HEK293 (cell line): ENCODE measurements around the gene CHD2.

Experiments used
- CTCF ChIA-PET: fragments of 350-600 bp; formaldehyde crosslinking; extraction: SDS; loops from one replicate; lab custom pipeline; 2021; ENCODE audit warnings: antibody characterized with exemption; lab: Yijun Ruan, JAX
- POLR2A ChIA-PET: fragments of 300-600 bp; formaldehyde crosslinking; extraction: SDS; loops from one replicate; lab custom pipeline; 2020; ENCODE audit warnings: antibody characterized with exemption, inconsistent platforms; lab: Yijun Ruan, JAX
- H3K27ac ChIP-seq: fragments of 200-500 bp; sonication (Bioruptor generic); 2 replicates; pipeline ENCODE4 v1.5.1; 2014; ENCODE audit warnings: low read depth, low read length, control low read depth, inconsistent platforms; ENCODE audit errors: extremely low read depth
- H3K36me3 ChIP-seq, 2 experiments: fragments of 200-500 bp in 1 of 2; sonication (Bioruptor generic) in 1 of 2; 1 replicate in 1 of 2; 2 replicates in 1 of 2; pipeline ENCODE4 v1.5.1; 2014 to 2017; ENCODE audit warnings: inconsistent platforms in 2 of 2, low read length in 2 of 2; ENCODE audit not compliant: control insufficient read depth in 2 of 2, insufficient read depth in 1 of 2
- H3K4me1 ChIP-seq: fragments of 200-500 bp; sonication (Bioruptor generic); 2 replicates; pipeline ENCODE4 v1.5.1; 2014; ENCODE audit warnings: mild to moderate bottlenecking, low read length, inconsistent platforms; ENCODE audit not compliant: control insufficient read depth, insufficient read depth
- H3K4me3 ChIP-seq: 2 replicates; pipeline ENCODE4 v1.5.1; 2011; ENCODE audit warnings: low read depth, mild to moderate bottlenecking, control low read depth, low read length, moderate library complexity
- H3K9me3 ChIP-seq: fragments of 200-500 bp; sonication (Bioruptor generic); 2 replicates; pipeline ENCODE4 v1.5.1; 2014; ENCODE audit warnings: low read depth, low read length, inconsistent platforms; ENCODE audit not compliant: control insufficient read depth, insufficient read depth
- FEZF1 ChIP-seq: fragments of 450-650 bp; formaldehyde crosslinking; IDR thresholded peaks from 2 replicates; pipeline ENCODE4 v1.5.1; 2016; ENCODE audit warnings: missing biosample characterization, missing genetic modification characterization
- GFI1B ChIP-seq: fragments of 450-650 bp; formaldehyde crosslinking; IDR thresholded peaks from 2 replicates; pipeline ENCODE4 v1.5.1; 2016; ENCODE audit warnings: missing biosample characterization, missing genetic modification characterization
- HOXC10 ChIP-seq: sonication (generic); formaldehyde crosslinking; IDR thresholded peaks from 2 replicates; pipeline ENCODE4 v1.8.1; 2023; ENCODE audit warnings: mild to moderate bottlenecking, missing genetic modification reagents
- MYNN ChIP-seq: fragments of 450-650 bp; formaldehyde crosslinking; IDR thresholded peaks from 2 replicates; pipeline ENCODE4 v1.5.1; 2016; ENCODE audit warnings: missing biosample characterization, missing genetic modification characterization, borderline replicate concordance
- PRDM6 ChIP-seq: fragments of 450-650 bp; formaldehyde crosslinking; IDR thresholded peaks from 2 replicates; pipeline ENCODE4 v1.5.1; 2017; ENCODE audit warnings: missing biosample characterization, missing genetic modification characterization
- SCRT2 ChIP-seq: fragments of 450-650 bp; formaldehyde crosslinking; IDR thresholded peaks from 2 replicates; pipeline ENCODE4 v1.5.1; 2016; ENCODE audit warnings: missing biosample characterization, missing genetic modification characterization
- TCF7L2 ChIP-seq: IDR thresholded peaks from 2 replicates; pipeline ENCODE4 v1.6.1; 2011; ENCODE audit warnings: low read depth, mild to moderate bottlenecking, inconsistent platforms, low read length, moderate library complexity, borderline replicate concordance
- TRIM28 ChIP-seq: IDR thresholded peaks from 2 replicates; pipeline ENCODE4 v1.6.1; 2011; ENCODE audit warnings: low read length, control low read depth, borderline replicate concordance
- ZBTB17 ChIP-seq: fragments of 450-650 bp; formaldehyde crosslinking; IDR thresholded peaks from 2 replicates; pipeline ENCODE4 v1.5.1; 2016; ENCODE audit warnings: missing biosample characterization, missing genetic modification characterization
- ZBTB20 ChIP-seq: fragments of 450-650 bp; formaldehyde crosslinking; IDR thresholded peaks from 2 replicates; pipeline ENCODE4 v1.5.1; 2016; ENCODE audit warnings: missing biosample characterization, missing genetic modification characterization
- ZNF112 ChIP-seq: fragments of 450-650 bp; formaldehyde crosslinking; IDR thresholded peaks from 2 replicates; pipeline ENCODE4 v1.5.0; 2017; ENCODE audit warnings: missing biosample characterization, missing genetic modification characterization
- ZNF302 ChIP-seq: fragments of 450-650 bp; formaldehyde crosslinking; IDR thresholded peaks from 2 replicates; pipeline ENCODE4 v1.5.1; 2016; ENCODE audit warnings: missing biosample characterization, missing genetic modification characterization, low read depth
- ZNF350 ChIP-seq: fragments of 450-650 bp; formaldehyde crosslinking; IDR thresholded peaks from 2 replicates; pipeline ENCODE4 v1.5.0; 2017; ENCODE audit warnings: missing biosample characterization, mild to moderate bottlenecking, missing genetic modification characterization
- ZNF664 ChIP-seq: fragments of 450-650 bp; formaldehyde crosslinking; IDR thresholded peaks from 2 replicates; pipeline ENCODE4 v1.5.1; 2016; ENCODE audit warnings: missing biosample characterization, missing genetic modification characterization
- ZNF837 ChIP-seq: fragments of 450-650 bp; formaldehyde crosslinking; IDR thresholded peaks from 2 replicates; pipeline ENCODE4 v1.5.1; 2016; ENCODE audit warnings: missing biosample characterization, missing genetic modification characterization
- TF ChIP-seq, protein P1 (sequence below): fragments of 450-650 bp; formaldehyde crosslinking; IDR thresholded peaks from 2 replicates; pipeline ENCODE4 v1.5.1; 2016; ENCODE audit warnings: missing biosample characterization, missing genetic modification characterization

CHD2 gene

DNA sequence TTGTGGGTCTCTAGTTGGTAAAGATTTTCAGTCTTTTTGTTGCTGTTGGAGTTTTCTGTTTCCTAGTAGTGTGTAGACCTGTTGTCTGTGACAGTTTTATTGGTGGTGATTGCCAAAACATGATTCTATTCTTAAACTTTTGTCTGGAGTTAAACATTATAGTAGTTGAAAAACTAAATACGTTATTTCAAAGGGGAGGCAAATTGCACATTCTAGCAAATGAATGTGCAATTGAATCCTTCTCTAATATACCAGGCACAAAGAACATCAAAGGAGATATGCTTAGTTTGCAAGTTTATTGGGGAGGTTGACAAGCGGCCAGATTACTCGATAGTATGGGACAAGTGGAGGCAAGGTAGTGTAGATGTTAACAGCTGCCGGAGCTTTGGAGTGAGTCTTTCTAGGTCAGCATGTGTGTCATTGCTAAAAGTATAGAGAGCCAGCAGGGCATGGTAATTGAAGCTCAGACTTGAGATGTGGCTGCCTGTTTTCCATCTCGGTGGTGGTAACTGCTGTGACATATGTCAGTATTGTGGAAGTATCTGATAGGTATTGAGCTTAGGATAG lies 20.6 kb downstream of the CHD2 start:
- POLR2A ChIA-PET = interaction anchor here (0.6 to 2.0 kb wide), 3 partner anchors 38 to 1993 kb away, joined by 5 to 9 read pairs (median 7); no protein-coding TSS in a partner anchor
- TF ChIP-seq TCF7L2 (peak; percentile 35; the same call in 1 of the 2 replicates), PRDM6 (peak; percentile 59), FEZF1 (tag by site-specific recombination) (0 out of 2 replicates have a peak, but pooled peaks have one; percentile 12), ZNF112 (tag by site-specific recombination) (no peak), ZBTB17 (tag by site-specific recombination) (peak; percentile 44; the same call in 1 of the 2 replicates), ZNF664 (peak; percentile 92), ZNF302 (tag by site-specific recombination) (no peak), TRIM28 (0 out of 2 replicates have a peak, but pooled peaks have one; percentile 49)
- peaks cover 28% of the 10 kb centered on the region for H3K4me1 ChIP-seq
- H3K36me3 ChIP-seq = peaks cover 20 to 28% of the 10 kb centered on the region in 2 experiments
- no peak overlapping the region for H3K4me3 ChIP-seq
- H3K27ac ChIP-seq = no peak overlapping the region
- no peaks in the 10 kb centered on the region for H3K9me3 ChIP-seq
- CTCF ChIA-PET = interaction anchor here (0.6 to 8.1 kb wide), 5 partner anchors 8 to 1199 kb away, joined by 3 to 86 read pairs (median 4); no protein-coding TSS in a partner anchor

DNA sequence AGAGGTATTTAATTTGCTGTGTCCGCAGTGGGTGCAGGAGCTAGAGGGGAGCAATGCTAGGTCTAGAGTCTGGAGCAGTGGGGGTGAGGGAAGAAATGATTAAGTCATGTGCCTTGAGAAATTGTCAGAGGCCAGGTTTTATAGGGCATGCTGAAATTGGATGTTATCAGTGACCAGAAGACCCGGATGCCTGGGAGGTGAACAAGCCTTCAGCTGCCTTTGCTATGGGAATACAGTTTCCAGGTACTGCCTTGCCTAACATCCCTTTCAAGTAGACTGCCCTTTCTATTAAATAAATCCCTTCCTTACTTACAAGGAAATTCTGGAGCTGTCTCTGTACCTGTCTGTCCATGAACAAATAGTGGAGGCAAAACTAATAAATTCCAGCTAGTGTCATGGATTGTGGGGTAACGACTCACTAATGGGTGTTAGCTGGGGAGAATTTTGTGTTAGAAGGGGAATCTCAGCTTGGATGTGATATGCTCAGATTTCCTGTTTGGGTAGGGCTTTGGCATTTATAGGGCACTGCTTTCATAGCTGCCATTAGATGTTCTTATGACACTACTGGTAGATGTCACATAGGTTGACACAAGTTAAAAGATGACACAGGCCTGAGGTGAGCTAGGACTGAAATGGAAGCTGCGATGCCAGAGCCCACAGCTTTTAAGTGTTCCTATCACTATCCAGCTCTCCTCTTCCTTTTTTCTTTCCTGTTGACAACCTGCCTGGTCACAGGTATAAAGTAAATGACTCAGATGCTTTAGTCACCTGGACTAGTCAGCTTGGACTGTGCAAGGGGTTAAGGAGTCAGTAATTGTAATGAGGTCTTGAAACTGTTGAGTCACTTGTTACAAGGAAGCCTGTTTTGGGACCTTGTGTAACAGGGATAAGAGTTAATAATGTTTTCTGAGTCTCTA lies 21.3 kb downstream of the CHD2 start:
- ChIA-PET CTCF (interaction anchor here (0.6 to 8.1 kb wide), 8 partner anchors 11 to 1252 kb away, joined by 3 to 86 read pairs (median 4); no protein-coding TSS in a partner anchor), POLR2A (interaction anchor here (1.0 to 2.0 kb wide), 5 partner anchors 18 to 120 kb away, joined by 3 to 9 read pairs (median 5); no protein-coding TSS in a partner anchor)
- no peaks in the 10 kb centered on the region for H3K9me3 ChIP-seq
- H3K4me1 ChIP-seq = peaks cover 28% of the 10 kb centered on the region
- TF ChIP-seq HOXC10 (CRISPR knock-in tag) (no peak), SCRT2 (peak; percentile 64), GFI1B (0 out of 2 replicates have a peak, but pooled peaks have one; percentile 22)
- no peak overlapping the region for H3K4me3 ChIP-seq
- H3K27ac ChIP-seq = no peak overlapping the region
- H3K36me3 ChIP-seq = peaks cover 28 to 33% of the 10 kb centered on the region in 2 experiments

DNA sequence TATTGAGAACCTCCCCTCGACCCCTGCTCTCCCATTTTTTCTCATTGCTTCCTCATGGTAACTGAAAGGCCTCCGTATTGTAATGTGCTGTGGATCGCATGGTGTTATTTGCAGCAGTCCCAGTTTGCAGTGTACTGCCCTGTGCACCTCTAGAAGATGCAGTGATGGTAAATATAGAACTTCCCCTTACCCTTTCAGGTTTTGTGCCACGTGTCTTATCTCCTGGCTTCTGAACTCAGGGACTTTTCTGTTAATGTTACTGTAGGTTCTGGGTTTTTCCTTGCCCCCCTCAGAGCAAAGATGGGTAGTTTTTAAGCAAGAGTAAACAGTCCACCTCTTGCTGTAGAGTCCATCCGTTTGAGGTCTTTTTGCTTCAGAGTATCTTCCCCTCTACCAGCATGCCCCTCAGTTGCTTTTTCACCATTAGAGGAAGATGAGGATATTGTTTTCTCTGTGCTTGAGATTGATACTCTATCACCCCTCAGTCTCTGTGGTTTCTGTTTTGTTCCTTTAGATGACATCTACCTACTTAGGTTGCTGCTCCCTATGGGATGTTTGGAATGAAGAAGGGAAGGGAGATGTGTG lies 22.4 kb downstream of the CHD2 start:
- CTCF ChIA-PET = interaction anchor here (0.6 to 8.1 kb wide), 2 partner anchors 126 to 254 kb away, joined by 5 to 86 read pairs; no protein-coding TSS in a partner anchor
- TF ChIP-seq, protein P1, sequence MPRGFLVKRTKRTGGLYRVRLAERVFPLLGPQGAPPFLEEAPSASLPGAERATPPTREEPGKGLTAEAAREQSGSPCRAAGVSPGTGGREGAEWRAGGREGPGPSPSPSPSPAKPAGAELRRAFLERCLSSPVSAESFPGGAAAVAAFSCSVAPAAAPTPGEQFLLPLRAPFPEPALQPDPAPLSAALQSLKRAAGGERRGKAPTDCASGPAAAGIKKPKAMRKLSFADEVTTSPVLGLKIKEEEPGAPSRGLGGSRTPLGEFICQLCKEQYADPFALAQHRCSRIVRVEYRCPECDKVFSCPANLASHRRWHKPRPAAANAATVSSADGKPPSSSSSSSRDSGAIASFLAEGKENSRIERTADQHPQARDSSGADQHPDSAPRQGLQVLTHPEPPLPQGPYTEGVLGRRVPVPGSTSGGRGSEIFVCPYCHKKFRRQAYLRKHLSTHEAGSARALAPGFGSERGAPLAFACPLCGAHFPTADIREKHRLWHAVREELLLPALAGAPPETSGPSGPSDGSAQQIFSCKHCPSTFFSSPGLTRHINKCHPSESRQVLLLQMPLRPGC (tag by site-specific recombination) = no peak
- TF ChIP-seq MYNN = no peak
- TF ChIP-seq ZBTB20 (tag by site-specific recombination) = no peak
- TF ChIP-seq ZNF837 (tag by site-specific recombination) = no peak
- TF ChIP-seq ZNF350 (tag by site-specific recombination) = no peak
- TF ChIP-seq, all 188 proteins: peak for 0
- Histone ChIP-seq H3K27ac (no peak overlapping the region), H3K4me3 (no peak overlapping the region), H3K4me1 (peaks cover 28% of the 10 kb centered on the region), H3K9me3 (no peaks in the 10 kb centered on the region), H3K36me3 (peaks cover 39 to 44% of the 10 kb centered on the region in 2 experiments)
- POLR2A ChIA-PET = interaction anchor here (1.5 to 2.0 kb wide), 2 partner anchors 40 to 113 kb away, joined by 6 to 9 read pairs; no protein-coding TSS in a partner anchor
